ENCODE results near the gene GRK5. TPM values are rescaled to one million over a fixed set of nuclear protein-coding genes. Genes with fewer than 3 reads are reported as not detected.
A peak's percentile ranks its signal among the peaks of the same experiment; 100 is the strongest.

Gene GRK5
- total RNA-seq, 1 experiment from 2014 or later = 0.82 TPM

GRCh38 chr10:119466655-119467054, 259.3 kb downstream of the GRK5 start:
- DNase-seq (ENCODE audit: unreplicated experiment) = peak; percentile 23
- Mint-ChIP-seq H3K27me3 (ENCODE audit: insufficient read depth, unreplicated experiment) (peaks cover 54% of the 10 kb centered on the region), H3K4me1 (ENCODE audit: insufficient read depth, unreplicated experiment) (no peaks in the 10 kb centered on the region), H3K36me3 (ENCODE audit: insufficient read depth, unreplicated experiment) (no peaks in the 10 kb centered on the region), H3K9me3 (ENCODE audit: unreplicated experiment) (no peaks in the 10 kb centered on the region), H3K4me3 (ENCODE audit: unreplicated experiment) (no peak overlapping the region), H3K27ac (ENCODE audit: low read depth, unreplicated experiment) (no peak overlapping the region)
- BruUV-seq (replicated peaks) = no TSS peak
- TF ChIP-seq CTCF (IDR thresholded peaks at IDR 0.05; ENCODE audit: unreplicated experiment) = no peak
- intact Hi-C loops (cut with micrococcal nuclease) = no loop called here
- ChIA-PET CTCF (no interaction called here), POLR2A (no interaction called here)

DNA sequence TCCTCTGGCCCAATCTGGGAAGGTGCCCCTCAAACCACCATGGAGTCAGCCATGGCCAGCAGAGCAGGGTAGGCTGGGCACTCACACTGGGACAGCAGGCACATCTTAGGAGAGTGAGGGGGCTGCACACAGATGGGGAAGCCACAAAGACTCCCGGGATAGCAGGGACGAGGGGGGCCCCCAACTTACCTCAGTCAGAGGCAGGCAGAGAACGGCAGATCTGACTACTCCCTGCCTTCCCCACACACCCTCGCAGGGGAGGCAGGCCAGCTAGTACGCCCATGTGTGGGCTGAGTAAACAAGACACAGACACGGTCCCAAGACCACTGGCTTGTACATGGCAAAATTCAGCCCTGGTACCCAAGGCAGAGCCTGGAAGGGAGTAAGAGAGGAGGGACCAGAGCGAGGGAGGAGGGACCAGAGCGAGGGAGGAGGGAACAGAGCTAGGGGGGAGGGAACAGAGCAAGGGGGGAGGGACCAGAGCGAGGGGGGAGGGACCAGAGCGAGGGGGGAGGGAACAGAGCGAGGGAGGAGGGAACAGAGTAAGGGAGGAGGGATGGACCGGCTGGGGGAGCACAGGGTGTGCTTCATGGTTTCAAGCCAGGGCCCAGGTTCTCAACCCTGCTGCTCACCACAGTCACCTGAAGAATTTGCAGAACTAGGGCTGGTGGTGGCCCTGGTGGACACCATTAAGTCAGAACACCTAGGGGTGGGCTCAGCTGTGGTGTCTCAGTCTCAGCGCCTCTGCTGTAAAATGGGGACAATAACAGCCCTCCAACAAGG, 261.4 kb downstream of the GRK5 start:
- Mint-ChIP-seq H3K27ac (ENCODE audit: low read depth, unreplicated experiment) (no peak overlapping the region), H3K9me3 (ENCODE audit: unreplicated experiment) (no peaks in the 10 kb centered on the region), H3K4me1 (ENCODE audit: insufficient read depth, unreplicated experiment) (no peaks in the 10 kb centered on the region), H3K4me3 (ENCODE audit: unreplicated experiment) (no peak overlapping the region), H3K27me3 (ENCODE audit: insufficient read depth, unreplicated experiment) (peaks cover 57% of the 10 kb centered on the region), H3K36me3 (ENCODE audit: insufficient read depth, unreplicated experiment) (no peaks in the 10 kb centered on the region)
- no peak for DNase-seq (ENCODE audit: unreplicated experiment)
- BruUV-seq (replicated peaks) = no TSS peak
- no peak for TF ChIP-seq CTCF (IDR thresholded peaks at IDR 0.05; ENCODE audit: unreplicated experiment)
- intact Hi-C loops (cut with micrococcal nuclease) = no loop called here
- POLR2A ChIA-PET = no interaction called here
- CTCF ChIA-PET = no interaction called here

DNA sequence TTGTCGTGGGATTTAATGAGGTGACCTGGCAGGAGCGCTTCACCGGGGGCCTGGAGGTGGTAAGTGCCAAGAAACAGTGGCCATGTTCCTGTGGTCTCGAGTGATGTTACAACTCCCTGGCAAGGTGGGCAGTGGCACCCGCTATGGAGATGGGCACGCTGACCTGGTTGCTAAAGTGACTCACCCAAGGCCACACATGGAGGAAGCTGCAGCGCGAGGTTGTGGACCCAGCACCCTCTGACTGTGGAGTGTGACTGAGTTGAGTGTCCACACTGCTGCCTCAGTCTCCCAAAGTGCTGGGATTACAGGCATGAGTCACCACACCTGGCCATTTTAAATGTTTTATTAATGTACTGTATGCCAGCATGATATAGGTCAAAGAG, 261.9 kb downstream of the GRK5 start:
- POLR2A ChIA-PET = no interaction called here
- H3K9me3 Mint-ChIP-seq (ENCODE audit: unreplicated experiment) = no peaks in the 10 kb centered on the region
- no TSS peak for BruUV-seq (replicated peaks)

GRCh38 chr10:119469846-119470245, 262.5 kb downstream of the GRK5 start:
- Mint-ChIP-seq H3K4me3 (ENCODE audit: unreplicated experiment) (no peak overlapping the region), H3K9me3 (ENCODE audit: unreplicated experiment) (no peaks in the 10 kb centered on the region), H3K36me3 (ENCODE audit: insufficient read depth, unreplicated experiment) (no peaks in the 10 kb centered on the region), H3K27me3 (ENCODE audit: insufficient read depth, unreplicated experiment) (peaks cover 59% of the 10 kb centered on the region), H3K27ac (ENCODE audit: low read depth, unreplicated experiment) (no peak overlapping the region), H3K4me1 (ENCODE audit: insufficient read depth, unreplicated experiment) (no peaks in the 10 kb centered on the region)
- intact Hi-C loops (cut with micrococcal nuclease) = no loop called here
- BruUV-seq (replicated peaks) = no TSS peak
- CTCF ChIA-PET = interaction anchor here (0.6 to 1.2 kb wide), 7 partner anchors 11 to 271 kb away, joined by 3 to 4 read pairs (median 3); no protein-coding TSS in a partner anchor
- TF ChIP-seq CTCF (IDR thresholded peaks at IDR 0.05; ENCODE audit: unreplicated experiment) = no peak
- POLR2A ChIA-PET = no interaction called here
- no peak for DNase-seq (ENCODE audit: unreplicated experiment)

More for the DNA sequence above, 261.9 kb downstream of the GRK5 start:
- intact Hi-C loops (cut with micrococcal nuclease) = no loop called here
- Mint-ChIP-seq H3K27me3 (ENCODE audit: insufficient read depth, unreplicated experiment) (peaks cover 62% of the 10 kb centered on the region), H3K4me3 (ENCODE audit: unreplicated experiment) (no peak overlapping the region), H3K36me3 (ENCODE audit: insufficient read depth, unreplicated experiment) (no peaks in the 10 kb centered on the region), H3K27ac (ENCODE audit: low read depth, unreplicated experiment) (no peak overlapping the region), H3K4me1 (ENCODE audit: insufficient read depth, unreplicated experiment) (no peaks in the 10 kb centered on the region)
- CTCF ChIA-PET = interaction anchor here (0.6 to 0.8 kb wide), 4 partner anchors 21 to 270 kb away, joined by 3 to 4 read pairs (median 4); no protein-coding TSS in a partner anchor
- no peak for DNase-seq (ENCODE audit: unreplicated experiment)
- TF ChIP-seq CTCF (IDR thresholded peaks at IDR 0.05; ENCODE audit: unreplicated experiment) = no peak
